CD4-positive, alpha-beta T cell treated with Interleukin-21 for 1 hour (primary cell): ENCODE measurements around the gene TIE1.
"Not testable (repeated sequence)": the region's sequence is repeated elsewhere in the genome, so short reads cannot be mapped to it uniquely, and the experiment has no call there.

Experiments used
- DNase-seq: peaks from one replicate; pipeline ENCODE4 v3.0.0-alpha.2; 2020

Gene TIE1

DNA sequence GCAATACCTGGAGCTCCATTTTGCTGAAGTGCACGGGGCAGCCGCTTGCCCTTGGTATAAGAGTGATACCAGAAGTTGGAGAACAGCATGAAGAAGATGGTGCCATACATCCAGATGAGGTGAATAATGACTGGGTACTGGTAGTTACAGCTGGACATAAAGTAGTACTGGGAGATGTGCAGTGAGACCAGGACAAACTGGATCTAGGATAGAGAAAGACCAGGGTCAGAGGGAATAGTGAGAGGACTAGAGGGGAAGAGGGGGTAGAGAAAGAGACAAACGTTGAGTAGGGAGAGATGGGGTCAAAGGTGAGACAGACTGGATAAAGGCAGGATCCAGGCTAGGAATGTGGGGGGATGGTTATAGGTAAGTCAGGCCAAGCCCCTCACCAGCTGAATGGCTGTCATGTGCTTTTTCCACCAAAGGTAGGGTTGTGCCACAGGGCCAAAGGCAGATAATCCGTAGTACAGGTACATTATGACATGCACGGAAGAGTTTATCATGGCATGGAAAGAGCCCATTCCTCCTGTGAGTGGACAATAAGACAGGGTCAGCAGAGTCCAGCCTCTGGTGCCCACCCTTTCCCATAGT lies 63.2 kb downstream of the TIE1 start:
- DNase-seq = no peak

DNA sequence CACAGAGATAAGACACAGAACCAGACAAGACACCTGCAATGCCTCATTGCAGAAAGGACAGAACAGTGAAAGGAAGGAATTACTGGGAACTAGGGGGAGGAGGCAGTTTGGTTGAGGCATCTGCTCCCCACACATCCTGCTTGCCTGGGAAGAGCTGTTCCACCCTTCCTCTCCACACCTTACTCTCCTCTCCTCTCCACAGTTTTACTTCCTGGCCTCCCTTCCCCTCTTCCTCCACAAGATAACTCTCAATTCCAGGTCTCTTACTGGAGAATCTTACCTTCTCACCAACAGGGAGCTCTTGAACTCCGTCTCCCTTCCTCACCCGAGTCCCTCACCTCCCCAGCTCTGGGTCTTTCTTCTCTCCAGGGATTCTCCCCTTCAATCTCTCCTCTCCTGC lies 64.9 kb downstream of the TIE1 start:
- no peak for DNase-seq

DNA sequence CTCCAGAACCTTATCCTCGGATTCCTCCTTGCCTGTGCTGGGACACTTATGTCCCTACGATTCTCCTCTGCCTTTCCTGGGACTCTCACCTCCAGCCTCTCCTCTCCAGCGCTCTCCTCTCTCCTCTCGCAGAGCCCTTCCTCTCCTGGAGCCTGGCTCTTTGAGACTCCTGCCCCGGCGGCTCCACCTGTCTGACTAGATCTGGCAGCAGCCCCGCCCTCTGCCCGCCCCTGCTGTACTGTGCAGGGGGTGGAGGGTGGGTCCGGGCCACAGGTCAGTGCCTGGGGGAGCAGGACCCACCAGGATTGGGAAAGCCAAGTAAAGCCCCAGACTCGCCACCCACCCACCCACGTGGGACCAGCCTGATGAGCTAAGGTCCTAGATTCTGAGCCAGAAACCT lies 65.4 kb downstream of the TIE1 start:
- no peak for DNase-seq

DNA sequence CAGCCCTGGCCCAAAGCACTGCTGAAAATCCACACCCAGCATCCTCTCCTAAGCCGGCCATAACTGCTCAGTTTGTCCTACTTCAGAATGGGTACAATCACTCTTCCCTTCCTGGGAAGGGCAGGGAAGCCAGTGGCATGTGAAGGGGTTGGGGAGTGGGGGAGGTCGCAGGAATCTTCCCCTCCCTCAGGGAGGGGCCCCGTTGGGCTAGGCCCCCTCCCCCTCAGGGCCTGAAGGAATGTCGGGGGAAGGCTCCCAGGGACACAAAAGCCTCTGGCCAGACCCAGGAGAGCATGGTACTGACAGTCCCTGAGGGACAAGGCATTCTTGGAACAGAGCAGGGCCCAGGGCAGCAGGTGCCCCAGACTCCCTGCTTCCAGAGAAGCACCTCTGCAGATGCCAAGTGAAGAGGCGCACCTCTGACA lies 65.8 kb downstream of the TIE1 start:
- DNase-seq = no peak

DNA sequence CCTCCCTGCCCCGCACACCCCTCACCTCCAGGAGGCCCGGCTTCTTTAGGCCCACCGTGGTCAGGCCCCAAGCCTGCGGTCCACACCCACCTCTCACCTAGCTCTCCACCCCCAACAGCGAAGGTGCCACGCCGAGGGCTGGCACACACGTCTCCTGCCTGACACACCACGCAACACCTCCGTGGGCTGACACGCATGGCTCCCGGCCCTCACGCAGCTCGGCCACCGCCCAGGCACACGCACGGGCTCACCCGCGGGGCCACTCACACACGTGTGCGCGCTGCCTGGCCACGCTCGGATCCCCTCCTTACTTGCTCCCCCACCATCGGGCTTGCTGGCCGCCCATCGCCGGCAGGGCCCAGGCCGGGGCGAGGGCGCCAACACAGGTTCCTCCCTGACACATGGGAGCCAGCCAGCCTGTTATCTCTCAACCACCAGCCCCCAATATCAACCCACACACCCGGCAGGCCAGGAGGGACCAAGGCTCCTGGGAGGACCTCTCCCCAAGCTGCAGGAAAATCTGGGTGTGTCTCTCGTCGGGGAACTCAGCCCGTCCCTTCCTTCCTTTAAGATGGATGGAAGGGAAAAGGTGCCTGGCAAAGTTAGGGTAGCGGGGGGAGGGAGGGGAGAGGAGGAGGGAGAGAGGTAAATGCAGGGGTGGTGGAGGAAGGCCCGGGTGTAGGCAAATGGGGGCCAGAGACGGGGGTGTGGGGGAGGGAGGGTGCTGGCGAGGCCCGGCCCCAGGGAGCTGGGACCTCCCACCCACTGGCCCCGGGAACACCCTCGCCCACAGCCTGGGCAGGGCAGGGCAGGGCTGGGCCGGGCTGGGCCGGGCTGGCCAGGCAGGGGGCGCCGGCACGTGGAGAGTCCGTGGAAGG lies 66.5 kb downstream of the TIE1 start:
- DNase-seq = peak; percentile 22

DNA sequence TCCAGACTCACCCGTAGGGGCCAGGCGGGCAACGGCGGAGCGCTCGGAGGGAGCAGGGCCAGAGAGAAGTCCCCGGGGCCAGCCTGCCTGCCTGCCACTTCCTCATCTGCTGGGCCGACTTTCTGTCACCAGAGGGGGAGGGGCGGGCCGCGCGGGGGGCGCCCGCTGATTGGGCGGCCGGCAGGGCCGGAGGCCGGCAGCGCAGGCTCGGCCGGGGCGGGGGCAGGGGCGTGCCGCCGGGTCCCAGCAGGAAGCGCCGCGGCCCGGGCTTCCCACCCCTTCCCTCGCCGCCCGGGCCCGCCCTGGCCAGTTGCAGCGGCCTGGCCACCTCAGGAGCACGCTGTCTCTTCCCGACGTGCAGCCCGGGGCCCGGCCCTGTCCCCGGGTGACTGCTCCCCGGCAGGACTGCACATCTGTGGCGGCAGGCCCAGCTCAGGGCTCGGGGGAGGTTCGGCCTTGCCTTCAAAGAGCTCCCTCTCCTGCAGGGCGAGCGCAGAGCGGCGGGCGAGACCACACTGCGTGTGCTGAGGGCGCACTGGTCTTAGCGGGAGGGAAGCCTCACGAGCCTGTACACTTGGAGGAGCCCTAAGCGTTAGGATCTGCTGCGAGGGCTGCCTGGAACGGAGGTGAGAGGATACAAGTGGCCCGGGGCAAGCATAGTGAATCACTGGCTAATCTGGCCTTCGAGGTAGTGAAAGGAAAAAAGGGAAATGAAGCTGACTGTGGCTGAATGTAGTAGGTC lies 67.3 kb downstream of the TIE1 start, which contains the start of gene ELOVL1:
ELOVL1 (minus strand) TSS at position 108 of the 742 bp plus-strand sequence. CDS start 2,402 bp downstream, outside the sequence.
- peak; percentile 87 for DNase-seq

DNA sequence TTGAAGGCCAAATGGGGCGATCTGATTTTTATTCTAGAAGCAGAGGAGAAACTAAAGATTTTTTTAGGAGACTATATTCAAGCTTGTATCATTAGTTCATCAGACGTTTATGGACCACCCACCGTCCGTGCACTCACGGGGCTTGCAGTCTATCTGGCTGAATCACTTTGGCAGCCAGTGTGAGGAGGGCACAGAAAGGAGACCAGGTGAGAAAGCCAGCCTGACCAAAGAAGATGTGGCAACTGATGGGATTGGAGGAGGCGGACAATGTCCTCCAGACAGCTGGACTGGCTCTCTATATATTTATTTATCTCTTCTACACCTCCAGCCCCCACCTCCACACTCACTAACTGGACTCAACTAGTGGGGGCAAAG lies 67.9 kb downstream of the TIE1 start:
- DNase-seq = no peak

DNA sequence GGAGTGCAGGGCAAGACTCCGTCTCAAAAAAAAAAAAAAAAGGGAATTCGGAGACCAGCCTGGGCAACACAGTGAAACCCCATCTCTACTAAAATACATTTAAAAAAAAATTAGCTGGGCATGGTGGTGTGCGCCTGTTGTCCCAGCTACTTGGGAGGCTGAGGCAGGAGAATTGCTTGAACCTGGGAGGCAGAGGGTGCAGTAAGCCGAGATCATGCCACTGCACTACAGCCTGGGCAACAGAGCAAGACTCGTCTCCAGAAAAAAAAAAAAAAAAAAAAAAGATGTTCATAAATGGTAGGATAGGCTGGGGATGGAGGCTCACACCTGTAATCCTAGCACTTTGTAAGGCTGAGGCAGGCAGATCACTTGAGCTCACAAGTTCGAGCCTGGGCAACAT lies 69.0 kb downstream of the TIE1 start:
- not testable (repeated sequence) for DNase-seq

DNA sequence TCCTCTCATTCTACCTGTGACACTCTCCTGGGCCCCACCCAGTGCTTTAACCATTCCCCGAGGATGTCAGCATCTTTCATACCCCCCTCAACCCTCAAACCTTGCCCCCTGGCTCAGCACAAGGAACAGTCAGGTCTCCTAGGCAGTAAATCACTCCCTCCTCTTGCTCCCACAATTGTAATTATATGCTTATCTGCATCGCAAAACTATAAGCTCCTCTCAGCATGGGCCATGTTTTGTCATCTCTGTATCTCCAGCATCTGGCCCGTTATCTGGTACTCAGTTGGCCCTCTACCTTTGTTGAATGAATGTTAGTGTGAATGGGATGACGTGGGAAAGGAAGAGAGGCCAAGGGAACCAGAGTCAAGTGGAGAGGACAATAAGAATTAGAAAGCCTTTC lies 69.8 kb downstream of the TIE1 start:
- DNase-seq = no peak

DNA sequence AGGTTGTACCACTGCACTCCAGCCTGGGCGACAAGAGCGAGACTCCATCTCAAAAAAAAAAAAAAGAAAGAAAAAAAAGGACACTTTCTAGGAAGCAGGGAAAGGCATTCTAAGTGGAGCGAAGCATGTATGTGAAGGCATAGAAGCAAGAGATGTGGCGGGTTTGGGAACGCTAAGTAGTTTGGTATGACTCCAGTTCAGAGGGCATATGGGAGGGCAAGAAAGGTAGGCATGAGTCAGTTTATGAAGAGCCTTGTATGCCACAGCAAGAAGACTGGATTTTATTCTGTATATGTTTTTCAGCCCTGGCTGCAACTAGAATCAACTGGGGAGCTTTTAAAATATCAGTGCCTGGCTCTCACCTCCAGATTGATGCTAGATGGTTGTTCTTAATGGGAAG lies 71.4 kb downstream of the TIE1 start:
- no peak for DNase-seq
